ENCODE data around the gene PLCZ1. TPM values are rescaled to one million over a fixed set of nuclear protein-coding genes. Genes with fewer than 3 reads are reported as not detected.

PLCZ1 gene
- total and polyA plus RNA-seq, 10 of the 15 experiments (the other 5 are each of a cell fraction or from before 2014, with no cell fraction given), result not detected

GRCh38 chr12:18640321-18640955 is 97.4 kb downstream of the PLCZ1 start (continued):
- TF ChIP-seq RB1 (IDR thresholded peaks at IDR 0.05; ENCODE audit: borderline replicate concordance), result no peak
- TF ChIP-seq PAX5 (IDR thresholded peaks at IDR 0.05; ENCODE audit: borderline replicate concordance, low read depth, low read length), result no peak
- no peak for TF ChIP-seq POLR2A (IDR thresholded peaks at IDR 0.05; ENCODE audit: low read depth, low read length)

GRCh38 chr12:18634382-18634781 is 103.4 kb downstream of the PLCZ1 start:
- H3K9ac ChIP-seq (ENCODE audit: control insufficient read depth, insufficient read depth, low read length), result no peak overlapping the region
- CTCF ChIA-PET, result no interaction called here
- no peaks in the 10 kb centered on the region for H3K4me1 ChIP-seq (ENCODE audit: control insufficient read depth, insufficient read depth, low read length)
- BruUV-seq (replicated peaks), result no TSS peak
- ATAC-seq (no peak), DNase-seq (ENCODE audit: low read depth, low spot score) (no peak), FAIRE-seq (no peak)
- H3K4me2 ChIP-seq (ENCODE audit: control insufficient read depth, insufficient read depth), result no peak overlapping the region
- H3K27me3 ChIP-seq (replicated peaks in 1 of 2; ENCODE audit: control insufficient read depth in 2 of 2, insufficient read depth in 2 of 2, low read length in 1 of 2), result no peaks in the 10 kb centered on the region
- TF ChIP-seq HDGF (IDR thresholded peaks at IDR 0.05), result no peak
- RAD21 ChIA-PET (ENCODE audit: unreplicated experiment), result no interaction called here
- H3K9me3 ChIP-seq (replicated peaks; ENCODE audit: control insufficient read depth, insufficient read depth, low read length), result no peaks in the 10 kb centered on the region
- SMC1A ChIA-PET (ENCODE audit: uncharacterized antibody, unreplicated experiment), result no interaction called here
- intact Hi-C loops (cut with micrococcal nuclease; ENCODE audit: unreplicated experiment), result no loop called here
- POLR2A ChIA-PET, result no interaction called here
- H3K36me3 ChIP-seq (ENCODE audit: control insufficient read depth in 2 of 2, insufficient read depth in 2 of 2, low read length in 1 of 2), result no peaks in the 10 kb centered on the region
- H3K4me3 ChIP-seq, result no peak overlapping the region
- H2AFZ ChIP-seq (ENCODE audit: control insufficient read depth, low read depth, low read length), result no peak overlapping the region
- in situ Hi-C loops (cut with MboI), result no loop called here
- WGBS (ENCODE audit: insufficient coverage, insufficient replicate concordance, low lambda C conversion rate, missing lambda C conversion rate), result 13% methylated on average over 4 of the region's 4 CpGs
- H4K20me1 ChIP-seq (ENCODE audit: control insufficient read depth, insufficient read depth), result no peaks in the 10 kb centered on the region
- H3K27ac ChIP-seq (ENCODE audit: control insufficient read depth, insufficient read depth), result no peak overlapping the region
- H3K79me2 ChIP-seq (ENCODE audit: control insufficient read depth, insufficient read depth, low read length), result no peaks in the 10 kb centered on the region

Other genes with a start within 250 kb of the PLCZ1 start
- gene CAPZA3, start 107 bp upstream of the PLCZ1 start, total RNA-seq (2014; rRNA removed), result not detected in 2 replicates
- gene CAPZA3, start 107 bp upstream of the PLCZ1 start, total RNA-seq (2014; rRNA removed; fragmentation: Illumina TruSeq; extraction: Trizol), result not detected in 2 replicates
- gene CAPZA3, start 107 bp upstream of the PLCZ1 start, total RNA-seq (2021), result not detected in 2 replicates
- not detected in 2 replicates for gene CAPZA3, start 107 bp upstream of the PLCZ1 start, polyA plus RNA-seq (2011; rRNA removed)
- gene CAPZA3, start 107 bp upstream of the PLCZ1 start, polyA plus RNA-seq (2014; fragmentation: Illumina TruSeq; extraction: Trizol), result not detected in 2 replicates
- gene CAPZA3, start 107 bp upstream of the PLCZ1 start, polyA plus RNA-seq (2014; fragmentation: Nextera tagmentation; extraction: Ambion mirVana), result not detected
- not detected in 2 replicates for gene CAPZA3, start 107 bp upstream of the PLCZ1 start, polyA plus RNA-seq (2014; rRNA removed)
- gene CAPZA3, start 107 bp upstream of the PLCZ1 start, polyA plus RNA-seq (2016; fragmentation: Nextera tagmentation; extraction: Ambion mirVana), result not detected